IMR-90 (cell line): ENCODE results near the gene TOP2A. TPM values are rescaled to one million over a fixed set of nuclear protein-coding genes. Genes with fewer than 3 reads are reported as not detected.

Experiments used
- polyA plus RNA-seq, 3 experiments: library from polyadenylated mRNA; depleted of rRNA; stranded (reverse); fragments of >200 nt; gene quantifications; 2 replicates each; pipeline ENCODE4 v1.2.3, GENCODE V29; 2012; ENCODE audit warnings: low replicate concordance in 1 of 3
- total RNA-seq: library from RNA; depleted of rRNA; stranded (reverse); fragments of >200 nt; gene quantifications from 2 replicates; pipeline ENCODE4 v1.2.3, GENCODE V29; 2012
- TF ChIP-seq, protein P1 (sequence below): fragments of 150-350 bp; IDR thresholded peaks from 2 replicates; pipeline ENCODE4 v1.6.1; 2017; ENCODE audit warnings: mild to moderate bottlenecking, antibody characterized with exemption, low read length, low read depth

Gene TOP2A
- total and polyA plus RNA-seq, 2 of the 4 experiments (the other 2 are of a cell fraction), result 43.4 to 68.5 TPM

GRCh38 chr17:40355804-40356758 is 61.6 kb downstream of the TOP2A start (continued):
- TF ChIP-seq, protein P1, sequence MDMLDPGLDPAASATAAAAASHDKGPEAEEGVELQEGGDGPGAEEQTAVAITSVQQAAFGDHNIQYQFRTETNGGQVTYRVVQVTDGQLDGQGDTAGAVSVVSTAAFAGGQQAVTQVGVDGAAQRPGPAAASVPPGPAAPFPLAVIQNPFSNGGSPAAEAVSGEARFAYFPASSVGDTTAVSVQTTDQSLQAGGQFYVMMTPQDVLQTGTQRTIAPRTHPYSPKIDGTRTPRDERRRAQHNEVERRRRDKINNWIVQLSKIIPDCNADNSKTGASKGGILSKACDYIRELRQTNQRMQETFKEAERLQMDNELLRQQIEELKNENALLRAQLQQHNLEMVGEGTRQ, result no peak
